PC-3 (cell line): ENCODE results near the gene GLDC. TPM values are rescaled to one million over a fixed set of nuclear protein-coding genes. Genes with fewer than 3 reads are reported as not detected.
A peak's percentile ranks its signal among the peaks of the same experiment; 100 is the strongest.

Source experiments
- ATAC-seq: fragments of 200-7000 bp; cut with Tn5 transposase; 2 replicates; pipeline ENCODE4 v1.9.1; 2020; ENCODE audit warnings: mild to moderate bottlenecking, moderate library complexity
- BruUV-seq: library from RNA; stranded (reverse); fragments of 400-500 nt; replicated peaks from 2 replicates; lab custom pipeline; 2021; lab: Mats Ljungman, UMichigan
- CTCF ChIA-PET: fragments of 300-600 bp; sonication (Branson Sonifier 250); formaldehyde crosslinking; loops from one replicate; lab custom pipeline; 2022; ENCODE audit warnings: antibody characterized with exemption; lab: Charles Lee
- POLR2A ChIA-PET: fragments of 300-600 bp; sonication (Branson Sonifier 250); formaldehyde crosslinking; loops from one replicate; lab custom pipeline; 2022; ENCODE audit warnings: antibody characterized with exemption; ENCODE audit not compliant: unreplicated experiment; lab: Charles Lee
- DNase-seq: peaks from one replicate; pipeline ENCODE4 v3.0.0-alpha.2; 2015
- H2AFZ ChIP-seq: fragments of 300-600 bp; sonication (generic); 2 replicates; pipeline ENCODE4 v1.6.0; 2016; ENCODE audit warnings: antibody characterized with exemption, low read length
- H3F3A ChIP-seq: fragments of 300-600 bp; sonication (generic); one replicate; pipeline ENCODE4 v1.6.0; 2017; ENCODE audit warnings: antibody characterized with exemption, low read length, control low read depth, mild to moderate bottlenecking; ENCODE audit not compliant: unreplicated experiment
- H3K27ac ChIP-seq: fragments of 300-600 bp; sonication (generic); 2 replicates; pipeline ENCODE4 v1.5.1; 2016; ENCODE audit warnings: mild to moderate bottlenecking, low read length
- H3K27me3 ChIP-seq: fragments of 300-600 bp; sonication (generic); 2 replicates; pipeline ENCODE4 v1.6.1; 2016; ENCODE audit warnings: low read length, mixed read lengths
- H3K36me3 ChIP-seq: fragments of 300-600 bp; sonication (generic); 2 replicates; pipeline ENCODE4 v1.6.1; 2016; ENCODE audit warnings: low read depth, mixed run types, low read length, mixed read lengths
- H3K4me1 ChIP-seq: fragments of 300-600 bp; sonication (generic); 2 replicates; pipeline ENCODE4 v1.5.1; 2016; ENCODE audit warnings: low read length; ENCODE audit not compliant: insufficient read depth
- H3K4me2 ChIP-seq: fragments of 300-600 bp; sonication (generic); 2 replicates; pipeline ENCODE4 v1.6.0; 2016; ENCODE audit warnings: low read length
- H3K4me3 ChIP-seq: fragments of 300-600 bp; sonication (generic); 2 replicates; pipeline ENCODE4 v1.5.1; 2016; ENCODE audit warnings: mild to moderate bottlenecking, low read length, mixed read lengths
- H3K79me2 ChIP-seq: fragments of 300-600 bp; sonication (generic); 2 replicates; pipeline ENCODE4 v1.6.1; 2017; ENCODE audit warnings: low read length, mixed read lengths
- H3K9ac ChIP-seq: fragments of 300-600 bp; sonication (generic); 2 replicates; pipeline ENCODE4 v1.6.0; 2016; ENCODE audit warnings: mild to moderate bottlenecking, low read length
- H3K9me2 ChIP-seq: fragments of 300-600 bp; sonication (generic); replicated peaks from 2 replicates; pipeline ENCODE4 v1.6.1; 2016; ENCODE audit warnings: mixed run types, low read length, mixed read lengths
- H3K9me3 ChIP-seq: fragments of 300-600 bp; sonication (generic); 2 replicates; pipeline ENCODE4 v1.6.1; 2016; ENCODE audit warnings: low read length, mixed read lengths
- H4K20me1 ChIP-seq: fragments of 300-600 bp; sonication (generic); 2 replicates; pipeline ENCODE4 v1.6.1; 2016; ENCODE audit warnings: low read length, mixed read lengths
- CTCF ChIP-seq: fragments of 300-600 bp; sonication (generic); conservative IDR thresholded peaks from 2 replicates; pipeline ENCODE4 v1.5.1; 2017; ENCODE audit warnings: antibody characterized with exemption, low read depth, mild to moderate bottlenecking, low read length
- EZH2 ChIP-seq: fragments of 300-600 bp; sonication (generic); IDR thresholded peaks from one replicate; pipeline ENCODE4 v1.6.1; 2017; ENCODE audit warnings: antibody characterized with exemption, mild to moderate bottlenecking, low read length; ENCODE audit not compliant: unreplicated experiment
- EZH2phosphoT487 ChIP-seq: fragments of 300-600 bp; sonication (generic); IDR thresholded peaks from 2 replicates; pipeline ENCODE4 v1.6.1; 2018; ENCODE audit warnings: mild to moderate bottlenecking, antibody characterized with exemption, low read length, borderline replicate concordance
- intact Hi-C: fragments of 100-400 bp; cut with micrococcal nuclease; formaldehyde crosslinking; loops from 2 replicates; pipeline ENCODE4 v1.9.0; 2023
- total RNA-seq: library from RNA; depleted of rRNA; stranded (reverse); fragments of >200 nt; gene quantifications from 2 replicates; pipeline ENCODE4 v1.2.3, GENCODE V29; 2014

The GLDC gene
- total RNA-seq, 1 experiment from 2014 or later = 8.1 TPM

DNA sequence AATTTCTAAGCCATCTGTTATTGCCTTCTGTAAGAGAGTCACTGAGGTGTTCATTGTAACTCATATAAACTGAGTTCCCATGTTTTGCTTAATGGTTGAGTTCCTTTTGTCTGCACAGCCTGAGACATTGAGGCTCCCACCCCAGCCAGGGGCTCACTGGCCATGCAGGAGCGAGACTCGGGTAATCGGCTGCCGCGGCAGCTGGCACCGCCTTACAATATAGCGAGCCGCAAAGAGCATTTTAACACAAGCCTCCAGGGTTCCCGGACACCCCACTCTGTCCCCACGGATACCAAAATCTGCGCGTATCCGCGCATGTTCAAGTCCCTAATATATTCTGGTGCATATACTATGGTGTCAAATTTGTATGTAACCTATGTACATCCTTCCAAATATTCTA is 24.4 kb upstream of the GLDC start:
- no peak for TF ChIP-seq CTCF
- Histone ChIP-seq H3K27ac (no peak overlapping the region), H3K27me3 (no peaks in the 10 kb centered on the region), H3K36me3 (no peaks in the 10 kb centered on the region), H3K9ac (no peak overlapping the region), H4K20me1 (no peaks in the 10 kb centered on the region), H3K9me2 (no peaks in the 10 kb centered on the region), H3K4me3 (no peak overlapping the region), H2AFZ (no peak overlapping the region), H3K9me3 (no peaks in the 10 kb centered on the region), H3K79me2 (no peaks in the 10 kb centered on the region), H3F3A (no peaks in the 10 kb centered on the region), H3K4me1 (peaks cover 8% of the 10 kb centered on the region), H3K4me2 (no peak overlapping the region)
- ChIA-PET POLR2A (no interaction called here), CTCF (no interaction called here)
- no peak for DNase-seq
- intact Hi-C loops = no loop called here
- no TSS peak for BruUV-seq
- no peak for ATAC-seq

DNA sequence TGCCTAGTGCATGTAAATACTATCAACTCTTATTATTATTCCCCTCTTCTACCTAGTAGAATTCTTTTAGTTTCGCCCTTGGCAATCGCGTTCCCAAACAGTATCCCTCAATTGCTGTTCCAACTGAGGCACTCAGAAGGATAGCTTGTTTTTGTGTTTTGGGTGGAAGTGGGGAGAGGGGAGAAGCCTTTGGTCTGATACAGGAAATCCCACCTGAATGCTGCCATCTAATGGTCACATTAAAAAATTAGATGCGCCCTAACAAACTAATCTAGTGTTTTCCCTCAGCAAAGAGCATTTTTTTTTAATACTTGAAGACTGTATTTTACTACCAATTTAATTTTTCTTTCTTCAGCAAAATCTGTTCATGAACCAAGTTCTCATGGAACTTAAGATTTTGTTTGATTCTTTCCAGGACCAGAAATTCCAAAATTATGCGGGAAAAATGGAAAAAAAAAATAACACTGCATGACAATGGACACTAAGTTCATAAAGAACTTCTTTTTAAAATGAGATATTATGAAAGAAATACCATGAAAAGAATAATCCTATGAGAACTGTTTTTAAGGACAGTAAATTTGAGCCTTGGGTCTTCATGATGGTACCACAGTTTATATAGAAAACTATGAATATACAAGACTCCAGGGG is 22.2 kb upstream of the GLDC start:
- intact Hi-C loops = loop anchor here (1.0 kb wide), 1 partner anchor 82 kb away; no protein-coding TSS in a partner anchor

More for the DNA sequence above, 22.2 kb upstream of the GLDC start:
- H3K36me3 ChIP-seq = no peaks in the 10 kb centered on the region
- no peaks in the 10 kb centered on the region for H4K20me1 ChIP-seq
- ATAC-seq (peak; percentile 45; the same call in 1 of the 2 replicates), DNase-seq (peak; percentile 26)
- no peaks in the 10 kb centered on the region for H3K9me2 ChIP-seq
- H3K27ac ChIP-seq = no peak overlapping the region
- no peaks in the 10 kb centered on the region for H3F3A ChIP-seq
- H3K79me2 ChIP-seq = no peaks in the 10 kb centered on the region
- no peak overlapping the region for H3K9ac ChIP-seq
- H3K9me3 ChIP-seq = no peaks in the 10 kb centered on the region
- H2AFZ ChIP-seq = no peak overlapping the region
- POLR2A ChIA-PET = no interaction called here
- peak; percentile 70 for TF ChIP-seq CTCF
- no peak for TF ChIP-seq EZH2
- no peak for TF ChIP-seq EZH2phosphoT487
- no peak overlapping the region for H3K4me2 ChIP-seq
- CTCF ChIA-PET = interaction anchor here (0.9 kb wide), 1 partner anchor 83 kb away, joined by 4 read pairs; no protein-coding TSS in a partner anchor
- BruUV-seq = no TSS peak
- no peaks in the 10 kb centered on the region for H3K4me1 ChIP-seq
- H3K4me3 ChIP-seq = no peak overlapping the region
- H3K27me3 ChIP-seq = no peaks in the 10 kb centered on the region
